HL-60 (cell line): ENCODE measurements around the gene RAB36.

Source experiments
- DNase-seq, 2 experiments: peaks; one replicate each; pipeline ENCODE4 v3.0.0-alpha.2; 2010 to 2020; ENCODE audit warnings: low read depth in 1 of 2, low spot score in 1 of 2
- H3K27ac ChIP-seq: fragments of 250-450 bp; sonication (Bioruptor Pico); replicated peaks from 2 replicates; pipeline ENCODE4 v1.5.1; 2020; ENCODE audit warnings: mild to moderate bottlenecking, moderate library complexity
- H3K27me3 ChIP-seq: fragments of 250-450 bp; sonication (Bioruptor Pico); 2 replicates; pipeline ENCODE4 v1.5.1; 2021; ENCODE audit warnings: mild to moderate bottlenecking, moderate library complexity; ENCODE audit not compliant: insufficient read depth, poor library complexity, severe bottlenecking
- H3K4me3 ChIP-seq: replicated peaks from 2 replicates; pipeline ENCODE4 v1.5.1; 2011; ENCODE audit warnings: mild to moderate bottlenecking, control low read depth, low read length; ENCODE audit not compliant: insufficient read depth
- GABPA ChIP-seq: IDR thresholded peaks from 2 replicates; pipeline ENCODE4 v1.6.1; 2012; ENCODE audit warnings: low read depth
- POLR2AphosphoS5 ChIP-seq: IDR thresholded peaks from 2 replicates; pipeline ENCODE4 v1.6.1; 2012; ENCODE audit warnings: low read depth
- SPI1 ChIP-seq: IDR thresholded peaks from 2 replicates; pipeline ENCODE4 v1.6.1; 2012; ENCODE audit warnings: low read depth, mild to moderate bottlenecking, borderline replicate concordance
- TF ChIP-seq, protein P1 (sequence below): IDR thresholded peaks from 2 replicates; pipeline ENCODE4 v1.6.1; 2012; ENCODE audit warnings: low read depth; ENCODE audit not compliant: insufficient replicate concordance
- TF ChIP-seq, protein P2 (sequence below): IDR thresholded peaks from one replicate; pipeline ENCODE4 v1.5.1; 2011; ENCODE audit warnings: low read length, control low read depth, inconsistent platforms; ENCODE audit not compliant: insufficient read depth

Gene RAB36

DNA sequence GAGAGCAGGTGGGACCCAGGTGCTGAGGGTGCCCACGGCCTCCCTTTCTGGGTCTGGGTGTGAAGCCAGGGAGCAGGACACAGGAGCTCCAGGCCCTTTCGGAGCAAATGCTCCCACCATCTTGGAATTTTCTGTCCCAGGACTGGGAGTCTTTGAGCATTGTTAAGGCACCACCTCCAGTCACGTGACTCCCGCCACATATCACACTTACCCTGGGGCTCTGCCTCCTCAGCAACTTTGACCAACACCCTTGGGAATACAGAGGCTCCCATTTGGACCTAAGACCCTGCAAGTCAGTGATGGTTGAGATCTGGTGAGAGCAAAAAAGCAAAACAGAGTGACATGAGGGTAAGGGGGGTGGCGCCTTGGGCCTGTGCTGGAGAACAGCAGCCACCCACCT is 39.4 kb upstream of the RAB36 start:
- no peak for DNase-seq
- H3K27ac ChIP-seq: no peak overlapping the region
- H3K27me3 ChIP-seq: no peaks in the 10 kb centered on the region
- no peak overlapping the region for H3K4me3 ChIP-seq
- TF ChIP-seq SPI1 (no peak), POLR2AphosphoS5 (no peak), GABPA (no peak)
- TF ChIP-seq, protein P1, sequence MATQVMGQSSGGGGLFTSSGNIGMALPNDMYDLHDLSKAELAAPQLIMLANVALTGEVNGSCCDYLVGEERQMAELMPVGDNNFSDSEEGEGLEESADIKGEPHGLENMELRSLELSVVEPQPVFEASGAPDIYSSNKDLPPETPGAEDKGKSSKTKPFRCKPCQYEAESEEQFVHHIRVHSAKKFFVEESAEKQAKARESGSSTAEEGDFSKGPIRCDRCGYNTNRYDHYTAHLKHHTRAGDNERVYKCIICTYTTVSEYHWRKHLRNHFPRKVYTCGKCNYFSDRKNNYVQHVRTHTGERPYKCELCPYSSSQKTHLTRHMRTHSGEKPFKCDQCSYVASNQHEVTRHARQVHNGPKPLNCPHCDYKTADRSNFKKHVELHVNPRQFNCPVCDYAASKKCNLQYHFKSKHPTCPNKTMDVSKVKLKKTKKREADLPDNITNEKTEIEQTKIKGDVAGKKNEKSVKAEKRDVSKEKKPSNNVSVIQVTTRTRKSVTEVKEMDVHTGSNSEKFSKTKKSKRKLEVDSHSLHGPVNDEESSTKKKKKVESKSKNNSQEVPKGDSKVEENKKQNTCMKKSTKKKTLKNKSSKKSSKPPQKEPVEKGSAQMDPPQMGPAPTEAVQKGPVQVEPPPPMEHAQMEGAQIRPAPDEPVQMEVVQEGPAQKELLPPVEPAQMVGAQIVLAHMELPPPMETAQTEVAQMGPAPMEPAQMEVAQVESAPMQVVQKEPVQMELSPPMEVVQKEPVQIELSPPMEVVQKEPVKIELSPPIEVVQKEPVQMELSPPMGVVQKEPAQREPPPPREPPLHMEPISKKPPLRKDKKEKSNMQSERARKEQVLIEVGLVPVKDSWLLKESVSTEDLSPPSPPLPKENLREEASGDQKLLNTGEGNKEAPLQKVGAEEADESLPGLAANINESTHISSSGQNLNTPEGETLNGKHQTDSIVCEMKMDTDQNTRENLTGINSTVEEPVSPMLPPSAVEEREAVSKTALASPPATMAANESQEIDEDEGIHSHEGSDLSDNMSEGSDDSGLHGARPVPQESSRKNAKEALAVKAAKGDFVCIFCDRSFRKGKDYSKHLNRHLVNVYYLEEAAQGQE: no peak
- TF ChIP-seq, protein P2, sequence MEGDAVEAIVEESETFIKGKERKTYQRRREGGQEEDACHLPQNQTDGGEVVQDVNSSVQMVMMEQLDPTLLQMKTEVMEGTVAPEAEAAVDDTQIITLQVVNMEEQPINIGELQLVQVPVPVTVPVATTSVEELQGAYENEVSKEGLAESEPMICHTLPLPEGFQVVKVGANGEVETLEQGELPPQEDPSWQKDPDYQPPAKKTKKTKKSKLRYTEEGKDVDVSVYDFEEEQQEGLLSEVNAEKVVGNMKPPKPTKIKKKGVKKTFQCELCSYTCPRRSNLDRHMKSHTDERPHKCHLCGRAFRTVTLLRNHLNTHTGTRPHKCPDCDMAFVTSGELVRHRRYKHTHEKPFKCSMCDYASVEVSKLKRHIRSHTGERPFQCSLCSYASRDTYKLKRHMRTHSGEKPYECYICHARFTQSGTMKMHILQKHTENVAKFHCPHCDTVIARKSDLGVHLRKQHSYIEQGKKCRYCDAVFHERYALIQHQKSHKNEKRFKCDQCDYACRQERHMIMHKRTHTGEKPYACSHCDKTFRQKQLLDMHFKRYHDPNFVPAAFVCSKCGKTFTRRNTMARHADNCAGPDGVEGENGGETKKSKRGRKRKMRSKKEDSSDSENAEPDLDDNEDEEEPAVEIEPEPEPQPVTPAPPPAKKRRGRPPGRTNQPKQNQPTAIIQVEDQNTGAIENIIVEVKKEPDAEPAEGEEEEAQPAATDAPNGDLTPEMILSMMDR: no peak

DNA sequence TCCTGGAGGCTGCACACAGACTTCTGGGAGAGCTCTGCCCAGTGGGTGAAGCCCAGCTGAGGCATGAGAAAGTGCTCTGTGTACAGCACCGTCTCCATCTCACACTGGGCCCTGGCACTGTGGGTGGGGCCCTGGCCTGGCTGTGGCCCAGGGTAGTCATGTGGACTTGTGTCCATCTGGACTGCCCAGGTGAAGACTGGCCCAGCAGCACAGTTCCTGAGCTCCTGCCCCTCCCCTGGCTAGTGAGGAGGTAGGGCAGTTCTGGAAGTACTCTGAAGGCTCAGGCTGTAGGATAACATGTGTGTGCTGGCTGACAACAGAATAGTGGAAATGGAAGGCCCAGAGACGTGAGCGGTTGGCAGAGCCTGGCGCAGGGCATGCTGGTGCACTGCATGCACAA is 38.9 kb upstream of the RAB36 start:
- Histone ChIP-seq H3K27ac (no peak overlapping the region), H3K4me3 (no peak overlapping the region), H3K27me3 (no peaks in the 10 kb centered on the region)
- DNase-seq: no peak
- TF ChIP-seq, protein P1: no peak
- TF ChIP-seq, protein P2: no peak
- TF ChIP-seq POLR2AphosphoS5: no peak
- TF ChIP-seq GABPA: no peak
- no peak for TF ChIP-seq SPI1

DNA sequence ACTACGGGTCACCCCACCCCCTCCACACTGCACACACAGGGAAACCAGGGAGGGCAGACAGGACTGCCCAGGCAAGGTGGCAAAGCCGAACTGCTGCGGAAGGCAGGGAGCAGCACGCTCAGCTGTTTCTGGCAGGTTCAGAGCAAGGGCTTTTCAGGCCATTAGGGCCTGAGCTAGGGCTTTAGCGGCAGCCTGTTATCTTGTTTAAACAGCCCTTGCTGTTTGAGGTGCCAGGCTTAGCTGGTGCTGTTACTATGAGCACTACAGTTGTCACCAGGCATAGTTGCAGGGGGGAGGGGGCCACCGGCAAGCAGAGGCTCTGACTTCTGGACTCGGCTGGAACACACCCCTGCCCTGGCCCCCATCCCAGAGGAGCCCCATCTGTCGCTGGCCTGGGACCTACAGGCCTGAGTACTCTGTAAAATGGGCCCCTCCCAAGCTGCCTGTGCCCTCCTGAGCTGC is 38.3 kb upstream of the RAB36 start:
- Histone ChIP-seq H3K27ac (no peak overlapping the region), H3K27me3 (no peaks in the 10 kb centered on the region), H3K4me3 (no peak overlapping the region)
- no peak for TF ChIP-seq GABPA
- TF ChIP-seq POLR2AphosphoS5: no peak
- no peak for TF ChIP-seq SPI1
- TF ChIP-seq, protein P1: no peak
- TF ChIP-seq, protein P2: no peak
- no peak for DNase-seq
